ENCODE results near the gene MBOAT7.

DNA sequence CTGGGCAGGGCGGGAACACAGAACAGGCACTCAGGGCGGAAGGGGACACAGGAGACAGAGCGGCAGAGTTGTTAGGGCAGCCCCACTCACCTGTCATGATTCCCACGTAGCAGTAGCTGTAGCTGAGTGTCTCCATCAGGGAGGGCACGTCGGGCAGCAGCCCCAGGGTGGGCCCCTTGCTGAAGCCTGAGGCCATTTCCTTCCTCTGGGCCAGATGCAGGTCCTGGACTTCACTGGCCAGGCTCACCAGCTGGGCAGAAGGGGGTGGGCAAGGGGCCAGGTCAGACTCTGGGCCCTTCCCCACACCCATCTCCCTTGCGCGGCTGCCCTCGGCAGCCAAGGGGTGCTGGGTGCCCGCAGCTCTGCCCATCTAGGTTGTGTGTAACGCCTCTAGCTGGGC lies 5.9 kb downstream of the MBOAT7 start:
- TF ChIP-seq YY1 (IDR thresholded peaks at IDR 0.05; ENCODE audit: insufficient read depth, insufficient read length) (no peak), SUZ12 (IDR thresholded peaks at IDR 0.05; ENCODE audit: extremely low read depth, insufficient read depth, insufficient read length) (no peak)
